Osteocyte (in vitro differentiated cells): ENCODE measurements around the gene CFAP251. TPM values are rescaled to one million over a fixed set of nuclear protein-coding genes. Genes with fewer than 3 reads are reported as not detected.

ENCODE experiments used
- DNase-seq: peaks from one replicate; pipeline ENCODE4 v3.0.0; 2021; ENCODE audit warnings: mixed read lengths; ENCODE audit not compliant: unreplicated experiment; ENCODE audit errors: extremely low spot score
- H3K27ac Mint-ChIP-seq: one replicate; pipeline ENCODE4 v1.8.0; 2021; ENCODE audit warnings: mild to moderate bottlenecking, mixed read lengths; ENCODE audit not compliant: unreplicated experiment
- H3K27me3 Mint-ChIP-seq: one replicate; pipeline ENCODE4 v1.8.0; 2021; ENCODE audit warnings: mixed read lengths; ENCODE audit not compliant: unreplicated experiment
- H3K36me3 Mint-ChIP-seq: one replicate; pipeline ENCODE4 v1.8.0; 2021; ENCODE audit warnings: mixed read lengths; ENCODE audit not compliant: unreplicated experiment
- H3K4me1 Mint-ChIP-seq: one replicate; pipeline ENCODE4 v1.8.0; 2021; ENCODE audit warnings: mixed read lengths; ENCODE audit not compliant: unreplicated experiment
- H3K4me3 Mint-ChIP-seq: one replicate; pipeline ENCODE4 v1.8.0; 2021; ENCODE audit warnings: mild to moderate bottlenecking, moderate library complexity, mixed read lengths; ENCODE audit not compliant: unreplicated experiment
- H3K9me3 Mint-ChIP-seq: one replicate; pipeline ENCODE4 v1.8.0; 2021; ENCODE audit warnings: mixed read lengths; ENCODE audit not compliant: unreplicated experiment
- total RNA-seq: library from RNA; stranded (reverse); gene quantifications from 2 replicates; pipeline ENCODE4 v1.2.1, GENCODE V29; 2021
- TF ChIP-seq, protein P1 (sequence below): fragments of 200-600 bp; sonication (generic); IDR thresholded peaks from 2 replicates; pipeline ENCODE4 v1.5.0; 2021; ENCODE audit warnings: antibody characterized with exemption, mild to moderate bottlenecking, moderate library complexity

Gene CFAP251
- total RNA-seq, 1 donor from 2014 or later: 2.6 TPM

DNA sequence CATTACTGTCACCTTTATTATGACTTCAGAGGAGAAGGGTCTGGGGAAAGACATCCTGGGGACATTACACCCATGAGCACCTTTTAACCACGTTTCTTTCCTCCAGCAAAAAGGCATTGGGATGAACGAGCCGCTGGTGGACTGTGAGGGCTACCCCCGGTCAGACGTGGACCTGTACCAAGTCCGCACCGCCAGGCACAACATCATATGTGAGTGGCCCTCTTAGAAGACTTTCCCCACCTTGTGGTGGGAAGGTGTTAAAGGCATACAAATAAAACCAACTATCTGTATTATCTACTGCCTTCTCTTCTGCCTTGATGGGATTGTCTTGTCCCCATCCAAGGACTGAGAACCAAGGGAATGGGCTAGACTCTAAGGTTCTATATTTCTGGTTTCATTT, 23.8 kb upstream of the CFAP251 start:
- DNase-seq: no peak
- H3K4me3 Mint-ChIP-seq: no peak overlapping the region
- H3K9me3 Mint-ChIP-seq: no peaks in the 10 kb centered on the region
- no peaks in the 10 kb centered on the region for H3K27me3 Mint-ChIP-seq
- H3K36me3 Mint-ChIP-seq: peaks cover 21% of the 10 kb centered on the region
- H3K27ac Mint-ChIP-seq: no peak overlapping the region
- TF ChIP-seq, protein P1, sequence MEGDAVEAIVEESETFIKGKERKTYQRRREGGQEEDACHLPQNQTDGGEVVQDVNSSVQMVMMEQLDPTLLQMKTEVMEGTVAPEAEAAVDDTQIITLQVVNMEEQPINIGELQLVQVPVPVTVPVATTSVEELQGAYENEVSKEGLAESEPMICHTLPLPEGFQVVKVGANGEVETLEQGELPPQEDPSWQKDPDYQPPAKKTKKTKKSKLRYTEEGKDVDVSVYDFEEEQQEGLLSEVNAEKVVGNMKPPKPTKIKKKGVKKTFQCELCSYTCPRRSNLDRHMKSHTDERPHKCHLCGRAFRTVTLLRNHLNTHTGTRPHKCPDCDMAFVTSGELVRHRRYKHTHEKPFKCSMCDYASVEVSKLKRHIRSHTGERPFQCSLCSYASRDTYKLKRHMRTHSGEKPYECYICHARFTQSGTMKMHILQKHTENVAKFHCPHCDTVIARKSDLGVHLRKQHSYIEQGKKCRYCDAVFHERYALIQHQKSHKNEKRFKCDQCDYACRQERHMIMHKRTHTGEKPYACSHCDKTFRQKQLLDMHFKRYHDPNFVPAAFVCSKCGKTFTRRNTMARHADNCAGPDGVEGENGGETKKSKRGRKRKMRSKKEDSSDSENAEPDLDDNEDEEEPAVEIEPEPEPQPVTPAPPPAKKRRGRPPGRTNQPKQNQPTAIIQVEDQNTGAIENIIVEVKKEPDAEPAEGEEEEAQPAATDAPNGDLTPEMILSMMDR: peak; percentile 46
- H3K4me1 Mint-ChIP-seq: peaks cover 26% of the 10 kb centered on the region

DNA sequence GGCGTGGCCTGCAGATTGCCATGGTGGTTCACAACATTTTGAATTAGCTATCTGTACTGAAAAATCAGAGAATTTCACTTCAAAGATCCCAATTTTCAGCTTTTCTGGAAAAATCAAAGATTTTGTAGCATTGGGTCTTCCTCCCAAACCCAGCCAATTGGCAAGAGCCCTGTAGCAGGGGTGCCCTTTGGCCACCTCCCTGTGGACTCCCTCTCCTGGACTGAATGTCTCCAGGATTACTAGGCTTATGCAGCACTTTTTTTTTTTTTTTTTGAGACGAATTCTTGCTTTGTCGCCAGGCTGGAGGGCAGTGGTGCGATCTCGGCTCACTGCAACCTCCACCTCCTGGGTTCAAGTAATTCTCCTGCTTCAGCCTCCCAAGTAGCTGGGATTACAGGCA, 20.1 kb upstream of the CFAP251 start:
- Mint-ChIP-seq H3K4me1 (peaks cover 13% of the 10 kb centered on the region), H3K36me3 (peaks cover 38% of the 10 kb centered on the region), H3K27ac (no peak overlapping the region), H3K27me3 (no peaks in the 10 kb centered on the region), H3K4me3 (no peak overlapping the region), H3K9me3 (no peaks in the 10 kb centered on the region)
- TF ChIP-seq, protein P1: no peak
- DNase-seq: no peak

DNA sequence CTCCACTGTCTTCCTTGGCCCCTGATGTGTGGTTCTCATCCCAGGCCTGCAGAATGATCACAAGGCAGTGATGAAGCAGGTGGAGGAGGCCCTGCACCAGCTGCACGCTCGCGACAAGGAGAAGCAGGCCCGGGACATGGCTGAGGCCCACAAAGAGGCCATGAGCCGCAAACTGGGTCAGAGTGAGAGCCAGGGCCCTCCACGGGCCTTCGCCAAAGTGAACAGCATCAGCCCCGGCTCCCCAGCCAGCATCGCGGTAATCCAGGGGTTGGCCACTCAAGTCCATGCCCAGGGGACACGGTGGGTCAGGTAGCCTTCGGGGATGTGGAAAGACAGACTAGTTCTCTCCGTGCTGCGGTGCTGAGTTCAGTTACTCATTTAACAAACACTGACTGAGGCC, 18.8 kb upstream of the CFAP251 start:
- H3K36me3 Mint-ChIP-seq: peaks cover 43% of the 10 kb centered on the region

DNA sequence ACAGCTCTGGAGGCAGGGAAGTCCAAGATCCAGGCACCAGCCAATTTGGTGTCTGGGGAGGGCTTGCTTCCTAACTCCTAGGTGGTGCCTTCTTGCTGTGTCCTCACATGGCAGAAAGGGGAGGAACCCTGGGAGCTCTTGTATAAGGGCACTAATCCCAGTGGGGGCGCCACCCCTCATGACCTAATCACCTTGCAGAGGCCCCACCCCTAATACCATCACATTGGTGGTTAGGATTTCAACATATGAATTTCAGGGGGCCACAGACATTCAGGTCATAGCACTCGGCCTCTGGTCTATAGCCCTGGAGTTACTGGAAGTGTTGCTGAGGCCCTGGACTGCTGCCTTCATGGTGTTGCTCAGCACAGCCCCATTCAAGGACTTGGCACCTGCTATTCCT, 15.2 kb upstream of the CFAP251 start:
- Mint-ChIP-seq H3K27ac (no peak overlapping the region), H3K27me3 (no peaks in the 10 kb centered on the region), H3K9me3 (no peaks in the 10 kb centered on the region), H3K4me1 (peaks cover 7% of the 10 kb centered on the region), H3K4me3 (no peak overlapping the region), H3K36me3 (peaks cover 41% of the 10 kb centered on the region)
- DNase-seq: no peak
- TF ChIP-seq, protein P1: no peak

More for the DNA sequence above, 18.8 kb upstream of the CFAP251 start:
- H3K4me3 Mint-ChIP-seq: no peak overlapping the region
- H3K9me3 Mint-ChIP-seq: no peaks in the 10 kb centered on the region
- no peak overlapping the region for H3K27ac Mint-ChIP-seq
- no peaks in the 10 kb centered on the region for H3K27me3 Mint-ChIP-seq
- peaks cover under 1% of the 10 kb centered on the region for H3K4me1 Mint-ChIP-seq
- DNase-seq: no peak
- TF ChIP-seq, protein P1: no peak

DNA sequence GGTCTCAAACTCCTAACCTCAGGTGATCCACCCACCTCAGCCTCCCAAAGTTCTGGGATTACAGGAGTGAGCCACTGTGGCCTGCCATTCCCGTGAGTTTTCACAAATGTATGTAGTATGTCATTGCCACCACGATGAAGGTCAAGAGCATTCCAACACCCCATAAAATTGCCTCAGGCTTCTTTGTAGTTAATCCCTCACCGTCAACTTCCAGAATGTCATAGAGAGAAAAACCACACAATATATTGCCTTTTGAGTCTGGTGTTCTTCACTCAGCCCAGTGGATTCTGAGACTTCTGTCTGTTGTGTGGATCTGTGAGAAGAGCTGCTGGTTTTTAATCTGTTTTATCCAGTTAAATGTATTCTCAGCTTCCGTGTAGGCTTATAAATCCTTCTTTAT, 12.6 kb upstream of the CFAP251 start:
- DNase-seq: no peak
- TF ChIP-seq, protein P1: no peak
- Mint-ChIP-seq H3K4me1 (peaks cover 7% of the 10 kb centered on the region), H3K9me3 (no peaks in the 10 kb centered on the region), H3K36me3 (peaks cover 43% of the 10 kb centered on the region), H3K4me3 (no peak overlapping the region), H3K27ac (no peak overlapping the region), H3K27me3 (no peaks in the 10 kb centered on the region)
